GM19239 (cell line): ENCODE data around the gene PRR35.
"Not testable (repeated sequence)": the region's sequence is repeated elsewhere in the genome, so short reads cannot be mapped to it uniquely, and the experiment has no call there.

Source experiments
- DNase-seq: peaks from one replicate; pipeline ENCODE4 v3.0.0; 2011; ENCODE audit warnings: low spot score; ENCODE audit not compliant: insufficient read length
- FAIRE-seq: peaks from 2 replicates; lab custom pipeline; 2011; peaks lifted over from hg19 to GRCh38; lab: Jason Lieb, UNC

The PRR35 gene

GRCh38 chr16:591231-591630 is 31.0 kb downstream of the PRR35 start:
- DNase-seq: no peak
- no peak for FAIRE-seq

GRCh38 chr16:591892-592517 is 31.8 kb downstream of the PRR35 start:
- DNase-seq: no peak
- FAIRE-seq: no peak

- DNase-seq: no peak
Observed at GRCh38 chr16:592518-593306, 32.5 kb downstream of the PRR35 start.

GRCh38 chr16:593406-593805 is 33.2 kb downstream of the PRR35 start:
- DNase-seq (no peak), FAIRE-seq (no peak)

More at GRCh38 chr16:592518-593306, 32.5 kb downstream of the PRR35 start:
- FAIRE-seq: no peak

GRCh38 chr16:593807-594206 is 33.6 kb downstream of the PRR35 start:
- DNase-seq (no peak), FAIRE-seq (no peak)

GRCh38 chr16:595094-595528 is 34.9 kb downstream of the PRR35 start:
- FAIRE-seq (no peak), DNase-seq (no peak)

- no peak for FAIRE-seq
- DNase-seq: no peak
Observed at GRCh38 chr16:595942-596735, 35.9 kb downstream of the PRR35 start.

GRCh38 chr16:596736-597060 is 36.5 kb downstream of the PRR35 start:
- no peak for DNase-seq
- no peak for FAIRE-seq

- not testable (repeated sequence) for FAIRE-seq, DNase-seq
Observed at GRCh38 chr16:597655-598054, 37.5 kb downstream of the PRR35 start.

- FAIRE-seq: no peak
- no peak for DNase-seq
Observed at GRCh38 chr16:598823-599739, 38.9 kb downstream of the PRR35 start.

- DNase-seq (no peak), FAIRE-seq (no peak)
Observed at GRCh38 chr16:600781-601180, 40.6 kb downstream of the PRR35 start.

- DNase-seq (no peak), FAIRE-seq (peak; percentile 47)
Observed at GRCh38 chr16:603933-604332, 43.7 kb downstream of the PRR35 start.

GRCh38 chr16:606656-607307 is 46.6 kb downstream of the PRR35 start:
- DNase-seq (no peak), FAIRE-seq (no peak)

GRCh38 chr16:608019-608418 is 47.8 kb downstream of the PRR35 start:
- DNase-seq (no peak), FAIRE-seq (no peak)

GRCh38 chr16:609316-609715 is 49.1 kb downstream of the PRR35 start:
- FAIRE-seq: no peak

GRCh38 chr16:609984-610383 is 49.8 kb downstream of the PRR35 start:
- DNase-seq (no peak), FAIRE-seq (no peak)

More at GRCh38 chr16:609316-609715, 49.1 kb downstream of the PRR35 start:
- DNase-seq: no peak

GRCh38 chr16:610513-611381 is 50.6 kb downstream of the PRR35 start:
- no peak for FAIRE-seq
- peak; percentile 67 for DNase-seq

GRCh38 chr16:615122-615521 is 54.9 kb downstream of the PRR35 start:
- FAIRE-seq (no peak), DNase-seq (no peak)
